Gastrocnemius medialis (tissue), 4 donors: ENCODE results near the gene FBXL14. TPM values are rescaled to one million over a fixed set of nuclear protein-coding genes. Genes with fewer than 3 reads are reported as not detected.

ENCODE experiments used
- ATAC-seq, 2 donors: fragments of 150-250 bp; one replicate each; pipeline ENCODE4 v1.9.1; 2016
- DNase-seq, 2 donors: peaks; one replicate each; pipeline ENCODE4 v3.0.0-alpha.2; 2019
- H3K27ac ChIP-seq, 4 donors: fragments of 200-600 bp; sonication (generic); 1 replicate in 1 of 4; 2 replicates in 3 of 4; pipeline ENCODE4 v1.5.1; 2016 to 2018; ENCODE audit warnings: mild to moderate bottlenecking in 2 of 4, moderate library complexity in 1 of 4
- H3K27me3 ChIP-seq, 3 donors: fragments of 200-600 bp; sonication (generic) in 2 of 3; 1 replicate in 1 of 3; 2 replicates in 2 of 3; pipeline versions ENCODE4 v1.5.1 to v1.6.0; 2016 to 2019; ENCODE audit warnings: mild to moderate bottlenecking in 1 of 3, moderate library complexity in 1 of 3
- H3K36me3 ChIP-seq, 2 donors: fragments of 200-600 bp; sonication (generic) in 1 of 2; one replicate each; pipeline ENCODE4 v1.5.1; 2017 to 2018
- H3K4me1 ChIP-seq, 2 donors: fragments of 200-600 bp; sonication (generic) in 1 of 2; one replicate each; pipeline ENCODE4 v1.5.1; 2016 to 2017; ENCODE audit warnings: mild to moderate bottlenecking in 2 of 2
- H3K4me3 ChIP-seq, 4 donors: fragments of 200-600 bp; sonication (generic) in 3 of 4; 1 replicate in 1 of 4; 2 replicates in 3 of 4; pipeline ENCODE4 v1.5.1; 2016 to 2019; ENCODE audit warnings: mild to moderate bottlenecking in 2 of 4
- H3K9me3 ChIP-seq, 3 donors: fragments of 200-600 bp; sonication (generic) in 2 of 3; 1 replicate in 1 of 3; 2 replicates in 2 of 3; pipeline ENCODE4 v1.5.1; 2016 to 2019
- CTCF ChIP-seq, 5 experiments: fragments of 450-650 bp in 3 of 5; fragments of 200-600 bp in 2 of 5; sonication (generic) in 2 of 5; IDR thresholded peaks in 4 of 5; conservative IDR thresholded peaks in 1 of 5; 1 replicate in 4 of 5; 2 replicates in 1 of 5; pipeline ENCODE4 v1.5.1; 2016 to 2019; ENCODE audit warnings: antibody characterized with exemption in 5 of 5, mild to moderate bottlenecking in 3 of 5, moderate library complexity in 3 of 5
- POLR2A ChIP-seq, 2 donors: fragments of 450-650 bp; IDR thresholded peaks; one replicate each; pipeline ENCODE4 v1.6.1; 2017; ENCODE audit warnings: antibody characterized with exemption in 2 of 2, mild to moderate bottlenecking in 2 of 2, moderate library complexity in 2 of 2
- in situ Hi-C, 4 donors: fragments of 200-750 bp; cut with MboI; loops; one replicate each; pipeline versions ENCODE4 v1.15.0 to v1.8.0; 2017; ENCODE audit warnings: low sequenced_read_pairs in 4 of 4
- intact Hi-C: fragments of 100-400 bp; cut with DNase I; formaldehyde crosslinking; loops from one replicate; pipeline ENCODE4 v1.15.1; 2023; ENCODE audit warnings: low total_unique reads
- total RNA-seq, 4 donors: library from RNA; depleted of rRNA; stranded (reverse); fragments of >200 nt; gene quantifications; one replicate each; pipeline versions ENCODE4 v1.1.0 to v1.2.3, GENCODE V29; 2016

Gene FBXL14
- total RNA-seq, 4 donors from 2014 or later, result 5.8 to 11.5 (median 7.4) TPM

GRCh38 chr12:1583421-1584078, 10.8 kb downstream of the FBXL14 start:
- Histone ChIP-seq H3K27ac (no peak overlapping the region), H3K36me3 (no peaks in the 10 kb centered on the region), H3K4me3 (peak overlapping the region in 2 of 4 donors; percentile 27 to 50), H3K27me3 (no peaks in the 10 kb centered on the region), H3K4me1 (peaks cover 8 to 20% of the 10 kb centered on the region in 2 donors), H3K9me3 (no peaks in the 10 kb centered on the region)
- intact Hi-C loops, result loop anchor here (1.0 to 5.0 kb wide), 3 partner anchors 22 to 631 kb away; no protein-coding TSS in a partner anchor
- TF ChIP-seq CTCF (IDR thresholded peaks at IDR 0.05 in 4 of 5, conservative IDR thresholded peaks at IDR 0.05 in 1 of 5), result peak; percentile 72 to 85 (median 83)
- TF ChIP-seq POLR2A (IDR thresholded peaks at IDR 0.05), result no peak
- peak; percentile 71 to 82 for ATAC-seq
- DNase-seq, result peak; percentile 38 to 53
- in situ Hi-C loops, result loop anchor here (25.0 kb wide), 3 partner anchors 296 to 1021 kb away; partner anchors contain the start of gene ERC1 (in 2 of the 4)

GRCh38 chr12:1582709-1583050, 11.7 kb downstream of the FBXL14 start:
- TF ChIP-seq CTCF (IDR thresholded peaks at IDR 0.05 in 4 of 5, conservative IDR thresholded peaks at IDR 0.05 in 1 of 5) (no peak), POLR2A (IDR thresholded peaks at IDR 0.05) (no peak)
- in situ Hi-C loops (loop anchor here (25.0 kb wide), 3 partner anchors 295 to 1020 kb away; partner anchors contain the start of gene ERC1 (in 2 of the 4)), intact Hi-C loops (loop anchor here (1.0 to 5.0 kb wide), 3 partner anchors 23 to 630 kb away; no protein-coding TSS in a partner anchor)
- Histone ChIP-seq H3K36me3 (no peaks in the 10 kb centered on the region), H3K4me3 (no peak overlapping the region), H3K27me3 (no peaks in the 10 kb centered on the region), H3K27ac (no peak overlapping the region), H3K4me1 (peaks cover 3 to 13% of the 10 kb centered on the region in 2 donors), H3K9me3 (no peaks in the 10 kb centered on the region)
- ATAC-seq (no peak), DNase-seq (no peak)

GRCh38 chr12:1581973-1582708, 12.2 kb downstream of the FBXL14 start:
- ATAC-seq, result no peak
- no peak overlapping the region for H3K4me3 ChIP-seq
- DNase-seq, result no peak
- no peaks in the 10 kb centered on the region for H3K9me3 ChIP-seq
- TF ChIP-seq POLR2A (IDR thresholded peaks at IDR 0.05) (no peak), CTCF (IDR thresholded peaks at IDR 0.05 in 4 of 5, conservative IDR thresholded peaks at IDR 0.05 in 1 of 5) (no peak)
- in situ Hi-C loops (loop anchor here (25.0 kb wide), 3 partner anchors 295 to 1020 kb away; partner anchors contain the start of gene ERC1 (in 2 of the 4)), intact Hi-C loops (loop anchor here (5.0 kb wide), 1 partner anchor 630 kb away; no protein-coding TSS in a partner anchor)
- H3K36me3 ChIP-seq, result no peaks in the 10 kb centered on the region
- H3K4me1 ChIP-seq, result peaks cover 3 to 9% of the 10 kb centered on the region in 2 donors
- no peaks in the 10 kb centered on the region for H3K27me3 ChIP-seq
- H3K27ac ChIP-seq, result no peak overlapping the region

GRCh38 chr12:1580526-1580925, 13.9 kb downstream of the FBXL14 start:
- no peak overlapping the region for H3K4me3 ChIP-seq
- peaks cover 3 to 9% of the 10 kb centered on the region in 2 donors for H3K4me1 ChIP-seq
- H3K9me3 ChIP-seq, result no peaks in the 10 kb centered on the region
- intact Hi-C loops (loop anchor here (5.0 kb wide), 1 partner anchor 628 kb away; no protein-coding TSS in a partner anchor), in situ Hi-C loops (loop anchor here (25.0 kb wide), 3 partner anchors 293 to 1018 kb away; partner anchors contain the start of gene ERC1 (in 2 of the 4))
- ATAC-seq, result no peak
- no peak for DNase-seq
- H3K36me3 ChIP-seq, result no peaks in the 10 kb centered on the region
- TF ChIP-seq POLR2A (IDR thresholded peaks at IDR 0.05) (no peak), CTCF (IDR thresholded peaks at IDR 0.05 in 4 of 5, conservative IDR thresholded peaks at IDR 0.05 in 1 of 5) (no peak)
- H3K27me3 ChIP-seq, result no peaks in the 10 kb centered on the region
- no peak overlapping the region for H3K27ac ChIP-seq
